ENCODE measurements around the gene MDM1.

The MDM1 gene

DNA sequence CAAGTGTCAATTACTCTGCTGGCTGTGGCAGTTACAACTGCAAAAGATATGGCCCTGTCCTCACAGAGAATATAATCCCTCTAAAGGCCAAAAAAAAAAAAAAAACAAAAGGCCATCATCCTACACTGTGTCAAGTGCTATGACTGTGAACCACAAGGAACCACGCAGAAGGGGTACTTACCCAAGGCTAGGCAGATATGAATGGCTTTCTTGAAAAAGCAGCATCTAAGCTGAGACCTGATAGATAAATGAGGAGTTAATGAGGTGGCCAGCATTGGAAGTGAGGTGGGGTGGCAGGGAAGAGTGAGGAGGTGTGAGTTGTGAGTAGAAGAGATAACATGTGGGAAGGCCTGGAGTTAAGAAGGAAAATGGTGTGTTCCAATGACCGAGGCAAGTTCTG, 62.4 kb downstream of the MDM1 start:
- no peak for DNase-seq

DNA sequence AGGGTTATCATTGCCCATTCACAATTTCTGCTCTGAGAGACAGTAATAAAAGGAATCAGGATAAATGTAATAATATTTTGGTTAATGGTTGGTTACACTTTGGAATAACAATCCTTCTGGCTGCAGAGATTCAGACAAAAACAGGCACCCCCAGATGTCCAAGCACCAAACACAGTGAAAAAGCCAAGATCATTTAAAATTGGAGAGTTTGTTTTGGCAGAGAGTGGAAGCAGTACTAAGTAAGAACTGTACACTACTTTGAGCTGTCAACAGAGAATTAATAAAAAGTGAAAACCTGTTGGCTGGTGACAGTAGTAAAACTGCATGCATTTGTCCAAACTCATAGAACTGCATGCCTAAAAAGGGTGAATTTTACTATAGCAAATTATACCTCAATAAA, 63.2 kb downstream of the MDM1 start:
- DNase-seq, result no peak

DNA sequence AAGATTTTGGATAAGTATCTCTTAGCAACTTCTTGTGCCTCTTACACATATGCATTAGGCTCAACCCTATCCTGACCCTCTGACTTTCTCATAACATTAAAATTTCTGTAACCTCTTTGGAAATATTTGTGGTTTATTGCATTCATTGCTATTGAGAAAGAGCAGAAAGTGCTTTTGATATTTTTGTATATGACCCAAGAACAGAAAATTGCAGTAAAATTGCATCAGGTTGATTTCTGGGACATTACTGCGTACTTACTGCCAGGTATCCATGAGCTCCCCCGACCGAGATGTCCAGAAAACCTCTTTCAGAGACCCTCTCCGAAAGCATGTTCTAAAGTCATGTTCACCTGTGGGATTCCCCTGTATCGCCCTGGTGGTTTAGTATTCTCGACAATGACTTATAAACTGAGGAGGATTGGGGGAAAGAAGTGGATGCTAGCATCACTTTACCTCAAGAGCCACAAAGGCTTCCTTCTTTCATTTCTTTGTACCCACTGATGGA, 64.2 kb downstream of the MDM1 start:
- DNase-seq, result no peak

DNA sequence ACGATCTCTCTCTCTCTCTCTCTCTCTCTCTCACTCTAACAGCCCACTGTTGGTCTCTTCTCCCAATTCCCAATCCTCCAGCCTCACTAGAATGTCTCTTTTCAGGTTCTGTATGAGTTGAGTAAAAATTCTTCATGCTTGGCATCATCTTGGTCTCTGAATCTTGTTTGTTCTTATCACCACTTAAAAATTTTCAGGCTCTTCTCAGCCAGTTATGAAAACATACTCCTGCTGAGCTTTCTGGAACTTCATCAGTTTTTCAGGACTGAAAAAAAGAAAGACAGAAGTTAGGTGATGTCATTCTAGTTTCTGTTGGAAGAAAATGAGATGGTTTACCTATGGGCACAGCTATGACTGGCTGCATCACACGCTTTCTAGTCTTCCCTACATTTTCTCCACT, 67.3 kb downstream of the MDM1 start:
- no peak for DNase-seq

DNA sequence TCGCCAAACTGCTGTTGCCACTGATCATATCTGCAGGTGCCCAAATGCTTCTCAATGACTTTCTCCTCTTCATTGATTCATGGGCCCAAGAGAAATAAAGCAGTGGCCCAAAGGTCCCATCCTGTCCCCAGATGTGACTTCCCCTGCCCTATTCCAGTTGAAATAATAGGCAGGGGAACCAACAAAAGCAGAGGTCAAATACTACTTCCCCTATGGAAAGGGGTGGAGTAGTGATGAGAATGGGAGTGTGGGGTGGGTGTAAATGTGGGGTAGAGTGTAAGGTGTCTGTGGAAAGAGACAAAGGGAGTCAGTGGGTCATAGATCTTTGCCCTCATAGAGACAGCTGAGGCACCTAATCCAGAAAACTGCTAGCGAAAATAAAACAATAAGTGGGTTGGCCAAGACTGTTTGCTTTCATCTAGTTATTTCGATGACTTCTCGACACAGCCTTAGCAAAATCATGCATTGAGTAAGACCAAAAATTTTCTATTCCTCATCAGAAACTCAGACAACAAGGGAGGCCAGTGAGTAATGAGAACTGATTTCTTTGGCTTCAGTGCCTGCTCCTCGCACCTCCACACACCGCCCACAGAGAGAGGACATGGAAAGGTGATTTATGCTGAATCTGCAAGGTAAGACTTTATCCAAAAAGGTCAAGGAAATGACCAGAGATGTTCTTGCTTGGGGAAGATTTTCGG, 67.9 kb downstream of the MDM1 start:
- no peak for DNase-seq

DNA sequence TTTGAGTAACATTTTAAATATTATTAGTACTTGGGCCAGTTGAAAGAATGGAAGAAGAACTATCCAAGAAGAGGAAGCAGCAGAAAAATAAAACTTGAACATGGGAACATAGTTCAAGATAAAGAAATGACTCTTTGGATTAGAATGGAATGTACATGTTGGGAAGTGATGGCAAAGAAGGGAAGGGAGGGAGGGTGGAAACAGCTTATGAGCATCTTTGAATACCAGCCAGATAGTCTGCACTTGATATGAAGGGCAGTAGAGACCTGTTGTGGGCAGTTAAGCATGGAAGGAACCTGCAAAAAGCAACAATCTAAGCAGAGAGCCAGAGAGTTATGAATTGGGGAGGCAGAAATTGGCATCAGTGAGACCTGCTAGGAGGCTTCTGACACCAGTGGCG, 68.8 kb downstream of the MDM1 start:
- no peak for DNase-seq

DNA sequence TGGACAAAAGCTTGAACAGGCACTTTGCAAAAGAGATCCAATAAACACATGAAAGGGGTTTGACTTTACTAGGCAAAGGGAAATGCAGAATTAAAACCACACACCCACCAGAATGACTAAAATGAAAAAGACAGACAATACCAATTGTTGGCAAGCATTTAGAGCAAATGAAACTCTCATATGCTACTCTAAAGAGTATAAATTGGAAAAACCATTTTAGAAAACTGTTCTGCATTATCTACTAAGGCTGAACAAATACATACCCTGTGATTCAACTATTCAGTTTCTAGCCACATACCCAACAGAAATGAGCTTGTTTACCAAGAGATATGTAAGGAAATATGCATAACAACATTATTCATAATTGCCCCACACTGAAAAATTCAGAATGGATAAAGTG, 70.3 kb downstream of the MDM1 start:
- no peak for DNase-seq

DNA sequence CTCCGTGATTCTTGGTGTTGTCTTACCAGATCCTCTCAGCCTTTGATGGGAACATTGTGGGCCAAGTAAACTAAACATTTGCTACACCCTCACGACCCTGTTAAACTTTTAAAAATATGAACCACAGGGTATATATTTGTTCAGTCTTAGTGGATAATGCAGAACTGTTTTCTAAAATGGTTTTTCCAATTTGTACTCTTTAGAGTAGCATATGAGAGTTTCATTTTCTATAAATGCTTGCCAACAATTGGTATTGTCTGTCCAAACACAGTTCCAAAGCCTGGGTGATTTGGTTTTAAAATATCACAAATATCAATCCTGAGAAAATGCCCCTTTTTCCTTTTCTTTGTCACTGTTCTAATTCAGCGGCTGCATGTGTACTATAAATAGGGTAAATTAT, 72.0 kb downstream of the MDM1 start:
- DNase-seq, result no peak

DNA sequence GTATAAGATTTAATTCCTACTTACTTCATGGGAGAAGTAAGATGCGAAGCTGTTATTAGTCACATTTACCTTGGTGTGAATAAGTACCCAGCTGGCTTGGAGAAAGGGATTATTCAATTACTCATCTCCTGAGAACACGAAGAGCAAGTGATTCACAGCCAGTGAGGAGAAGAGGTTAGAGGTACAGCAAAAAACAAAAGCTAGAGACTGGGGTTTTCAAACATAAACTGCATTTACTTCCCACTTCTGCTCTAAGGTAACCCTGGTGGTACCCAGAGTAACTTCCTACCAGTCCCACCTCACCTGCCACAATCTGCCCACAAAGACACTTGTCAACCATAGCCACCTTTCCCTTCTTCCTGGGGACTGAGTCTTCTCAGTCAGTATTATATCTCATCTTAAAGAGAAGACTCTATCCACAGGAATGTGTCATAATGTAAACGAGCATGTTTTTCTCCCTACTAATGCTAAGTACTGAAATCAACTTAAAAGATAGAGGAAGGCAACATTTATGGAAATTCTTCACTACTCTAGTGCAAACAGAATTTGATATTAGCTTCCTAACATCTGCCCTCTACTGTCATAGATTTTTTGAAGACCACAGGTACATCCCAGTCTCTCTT, 72.7 kb downstream of the MDM1 start:
- no peak for DNase-seq

DNA sequence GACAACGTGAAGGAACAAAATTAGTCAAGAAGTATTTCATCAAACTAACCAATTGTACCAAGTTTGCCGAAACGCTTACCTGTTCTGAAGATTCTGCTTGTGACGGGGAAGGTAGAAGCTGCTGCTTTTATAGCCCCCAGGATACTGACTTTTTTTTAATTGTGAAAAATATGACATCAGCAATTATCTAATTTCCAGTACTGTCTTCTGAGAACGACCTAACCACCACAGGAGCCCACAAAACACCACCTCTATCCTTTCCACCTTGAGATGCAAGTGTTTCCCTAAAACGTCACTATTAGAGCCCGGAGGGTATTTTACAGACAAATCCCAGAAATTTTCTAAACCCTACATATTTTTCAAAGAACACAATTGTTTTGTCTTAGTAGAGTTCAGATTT, 78.7 kb downstream of the MDM1 start, which contains the start of gene IL22:
TSS of gene IL22 (minus strand) at position 101 of the 400 bp plus-strand sequence. CDS start 156 bp downstream, outside the sequence.
- no peak for DNase-seq

DNA sequence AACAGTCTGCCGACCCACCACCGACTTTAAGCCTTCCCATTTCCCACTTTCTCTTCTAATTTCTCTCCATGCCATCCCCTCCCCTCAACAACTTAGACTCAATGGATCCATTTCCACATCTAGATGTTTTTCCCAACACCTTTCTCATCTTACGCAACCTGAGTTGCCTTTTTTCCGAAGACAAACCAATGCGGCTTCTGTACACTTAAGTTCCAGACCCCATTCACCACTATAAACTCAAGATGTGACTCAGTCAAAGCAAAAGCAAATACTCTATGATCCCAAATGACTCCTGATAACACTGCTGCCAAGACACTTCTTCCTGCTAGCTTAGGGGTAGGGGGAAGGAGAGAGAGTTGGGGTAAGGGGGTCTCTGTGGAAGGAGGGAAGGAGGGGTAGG, 80.1 kb downstream of the MDM1 start:
- no peak for DNase-seq

DNA sequence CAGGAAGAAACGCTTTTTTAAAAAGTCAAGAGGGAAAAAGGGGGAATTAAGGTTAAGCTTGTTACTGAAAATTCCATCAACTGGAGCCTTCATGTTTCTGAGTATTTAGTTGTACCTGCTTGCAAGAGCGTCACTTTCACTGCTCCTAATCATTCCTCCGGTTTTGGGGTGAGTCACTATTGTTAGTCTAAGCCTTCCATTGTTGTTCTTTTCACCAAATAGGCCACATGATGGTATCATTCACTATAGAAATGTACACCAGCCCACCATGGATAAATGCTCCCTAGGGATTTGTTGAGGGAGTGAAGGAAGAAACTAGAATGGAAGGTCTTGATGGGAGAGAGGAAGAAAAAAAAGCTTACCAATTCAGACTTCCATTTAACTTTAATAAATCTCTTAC, 81.7 kb downstream of the MDM1 start:
- no peak for DNase-seq

DNA sequence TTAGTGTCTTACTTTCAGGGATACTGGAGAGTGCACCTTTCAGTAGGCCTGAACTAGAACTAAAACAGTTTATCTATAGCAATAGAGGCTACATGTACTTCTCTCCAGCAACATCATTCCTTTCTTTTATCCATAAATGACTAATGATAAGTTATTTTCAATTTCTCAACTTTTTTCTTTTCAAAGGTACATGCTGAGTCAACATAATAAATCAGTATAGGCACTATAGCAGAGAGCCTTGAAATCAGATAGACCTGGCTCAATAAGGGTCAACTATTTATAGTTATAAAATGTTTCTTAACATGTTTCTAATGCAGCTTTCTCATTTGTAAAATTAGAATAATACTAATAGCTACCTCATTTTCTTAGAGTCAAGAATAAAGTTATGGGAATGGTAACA, 84.4 kb downstream of the MDM1 start:
- no peak for DNase-seq

DNA sequence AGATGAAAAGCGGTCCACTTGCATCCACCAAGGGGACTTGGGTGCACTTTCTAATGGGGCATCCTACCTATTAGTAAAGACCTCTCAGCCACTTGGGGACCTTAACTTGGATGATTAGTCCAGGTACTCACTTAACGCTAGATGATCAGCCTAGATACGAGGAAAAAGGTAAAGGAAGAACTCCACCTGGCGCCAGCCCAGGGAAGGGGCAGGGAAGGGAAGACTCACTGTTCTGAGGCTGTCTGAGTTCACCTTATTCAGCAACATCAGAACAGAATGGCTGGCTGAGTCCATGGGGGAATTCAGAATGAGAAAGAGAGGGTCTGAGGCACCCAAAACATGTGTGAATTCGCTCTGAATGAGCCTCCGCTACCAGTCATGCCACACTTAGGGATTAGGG, 85.8 kb downstream of the MDM1 start:
- DNase-seq, result no peak

DNA sequence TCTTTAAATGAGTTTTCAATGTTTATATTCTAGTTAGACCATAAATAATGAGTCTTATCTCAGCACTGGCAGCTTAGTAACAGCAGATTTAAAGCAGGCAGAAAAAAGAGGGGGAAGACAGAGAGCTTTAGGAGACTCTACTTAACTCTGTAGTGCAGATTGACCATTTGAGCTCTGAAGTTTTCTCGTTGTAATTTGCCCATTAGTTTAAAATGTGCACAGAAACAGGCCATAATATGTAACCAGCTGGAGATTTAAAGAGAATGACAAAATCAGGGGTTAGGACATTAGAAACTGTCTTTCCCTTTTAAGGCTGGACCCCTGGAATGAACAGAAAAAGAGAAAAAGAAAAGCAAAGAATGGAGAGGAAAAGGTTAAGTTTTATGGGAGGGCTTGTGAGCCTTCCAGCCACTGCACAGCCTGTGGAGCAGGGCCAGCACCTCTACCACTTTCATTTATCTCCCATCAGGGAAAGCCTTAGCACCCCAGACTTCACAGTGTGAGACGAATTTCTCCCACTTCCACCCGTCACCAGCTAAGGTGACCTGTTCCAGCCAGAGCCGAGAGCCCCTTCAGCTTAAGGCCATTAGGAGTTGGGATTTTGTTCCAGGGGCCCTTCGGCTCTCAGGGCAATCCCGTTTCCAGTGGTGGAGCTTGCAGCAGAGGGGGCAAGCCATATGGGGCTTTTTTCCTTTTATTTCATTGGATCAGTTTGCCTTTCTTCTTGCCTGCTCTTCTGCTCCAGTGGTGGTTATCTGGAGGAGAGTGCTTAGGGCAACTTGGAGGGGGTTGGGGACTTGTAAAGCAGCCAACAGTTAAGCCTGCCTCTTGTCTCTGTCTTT, 86.8 kb downstream of the MDM1 start:
- no peak for DNase-seq
